Measurements from ENCODE around the gene RASD2.

DNA sequence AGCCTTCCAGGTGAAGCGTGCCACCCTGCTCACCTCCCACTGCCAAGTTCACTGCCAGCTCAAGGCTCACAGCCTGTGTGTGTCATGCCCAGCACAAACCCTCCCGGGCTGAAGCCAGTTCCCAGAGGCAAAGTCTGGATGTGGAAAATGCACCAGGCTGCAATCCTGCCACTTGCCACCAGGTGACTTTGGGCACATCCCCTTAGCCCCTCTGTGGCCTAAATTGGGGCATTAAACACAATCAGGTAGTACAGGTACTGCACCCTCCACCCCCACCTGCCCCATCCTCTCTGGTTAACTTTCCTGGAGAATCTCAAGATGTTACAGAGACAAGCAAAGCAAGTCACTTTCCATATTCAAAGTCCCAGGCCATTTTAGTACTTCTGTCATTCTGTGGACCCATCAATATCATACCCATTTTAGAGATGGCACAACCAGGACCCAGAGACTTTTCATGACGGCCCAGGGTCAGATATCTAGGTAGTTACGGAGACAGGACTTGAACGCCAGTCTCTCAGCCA, 1.8 kb upstream of the RASD2 start:
- TF ChIP-seq, protein P1, sequence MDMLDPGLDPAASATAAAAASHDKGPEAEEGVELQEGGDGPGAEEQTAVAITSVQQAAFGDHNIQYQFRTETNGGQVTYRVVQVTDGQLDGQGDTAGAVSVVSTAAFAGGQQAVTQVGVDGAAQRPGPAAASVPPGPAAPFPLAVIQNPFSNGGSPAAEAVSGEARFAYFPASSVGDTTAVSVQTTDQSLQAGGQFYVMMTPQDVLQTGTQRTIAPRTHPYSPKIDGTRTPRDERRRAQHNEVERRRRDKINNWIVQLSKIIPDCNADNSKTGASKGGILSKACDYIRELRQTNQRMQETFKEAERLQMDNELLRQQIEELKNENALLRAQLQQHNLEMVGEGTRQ (IDR thresholded peaks at IDR 0.05; ENCODE audit: borderline replicate concordance, low read depth, low read length): no peak
- TF ChIP-seq, protein P2, sequence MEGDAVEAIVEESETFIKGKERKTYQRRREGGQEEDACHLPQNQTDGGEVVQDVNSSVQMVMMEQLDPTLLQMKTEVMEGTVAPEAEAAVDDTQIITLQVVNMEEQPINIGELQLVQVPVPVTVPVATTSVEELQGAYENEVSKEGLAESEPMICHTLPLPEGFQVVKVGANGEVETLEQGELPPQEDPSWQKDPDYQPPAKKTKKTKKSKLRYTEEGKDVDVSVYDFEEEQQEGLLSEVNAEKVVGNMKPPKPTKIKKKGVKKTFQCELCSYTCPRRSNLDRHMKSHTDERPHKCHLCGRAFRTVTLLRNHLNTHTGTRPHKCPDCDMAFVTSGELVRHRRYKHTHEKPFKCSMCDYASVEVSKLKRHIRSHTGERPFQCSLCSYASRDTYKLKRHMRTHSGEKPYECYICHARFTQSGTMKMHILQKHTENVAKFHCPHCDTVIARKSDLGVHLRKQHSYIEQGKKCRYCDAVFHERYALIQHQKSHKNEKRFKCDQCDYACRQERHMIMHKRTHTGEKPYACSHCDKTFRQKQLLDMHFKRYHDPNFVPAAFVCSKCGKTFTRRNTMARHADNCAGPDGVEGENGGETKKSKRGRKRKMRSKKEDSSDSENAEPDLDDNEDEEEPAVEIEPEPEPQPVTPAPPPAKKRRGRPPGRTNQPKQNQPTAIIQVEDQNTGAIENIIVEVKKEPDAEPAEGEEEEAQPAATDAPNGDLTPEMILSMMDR (IDR thresholded peaks at IDR 0.05 in 2 of 3, conservative IDR thresholded peaks at IDR 0.05 in 1 of 3; ENCODE audit: control insufficient read depth in 2 of 3, extremely low read depth in 1 of 3, insufficient read depth in 1 of 3, low read depth in 3 of 3, low read length in 3 of 3): peak; percentile 20 to 66 (median 60); a peak in 5 of 6 replicates
- TF ChIP-seq SMAD5 (IDR thresholded peaks at IDR 0.05; ENCODE audit: low read depth) (no peak), SMC3 (IDR thresholded peaks at IDR 0.05; ENCODE audit: borderline replicate concordance, low read length) (no peak), CREM (IDR thresholded peaks at IDR 0.05; ENCODE audit: low read depth) (no peak), CEBPB (IDR thresholded peaks at IDR 0.05; ENCODE audit: borderline replicate concordance in 1 of 2, low read depth in 2 of 2, low read length in 2 of 2) (no peak)

All from GM12878 (cell line).